Measurements from ENCODE around the gene DGCR2.

GRCh38 chr22:18992543-18993198, 129.5 kb downstream of the DGCR2 start:
- no peak for TF ChIP-seq CTCF (IDR thresholded peaks at IDR 0.05; ENCODE audit: borderline replicate concordance, extremely low read depth, low read length, poor library complexity, severe bottlenecking)
- no peak for TF ChIP-seq EZH2 (IDR thresholded peaks at IDR 0.05; ENCODE audit: borderline replicate concordance, low read depth, low read length, severe bottlenecking)

All from DND-41 (cell line).